GM18508 (cell line): ENCODE measurements around the gene STPG2.

ENCODE experiments used
- ATAC-seq: cut with Tn5 transposase; IDR thresholded peaks from one replicate; pipeline ENCODE4 v1.9.1; 2021; ENCODE audit warnings: moderate number of reproducible peaks; ENCODE audit not compliant: insufficient read depth, unreplicated experiment

The STPG2 gene

DNA sequence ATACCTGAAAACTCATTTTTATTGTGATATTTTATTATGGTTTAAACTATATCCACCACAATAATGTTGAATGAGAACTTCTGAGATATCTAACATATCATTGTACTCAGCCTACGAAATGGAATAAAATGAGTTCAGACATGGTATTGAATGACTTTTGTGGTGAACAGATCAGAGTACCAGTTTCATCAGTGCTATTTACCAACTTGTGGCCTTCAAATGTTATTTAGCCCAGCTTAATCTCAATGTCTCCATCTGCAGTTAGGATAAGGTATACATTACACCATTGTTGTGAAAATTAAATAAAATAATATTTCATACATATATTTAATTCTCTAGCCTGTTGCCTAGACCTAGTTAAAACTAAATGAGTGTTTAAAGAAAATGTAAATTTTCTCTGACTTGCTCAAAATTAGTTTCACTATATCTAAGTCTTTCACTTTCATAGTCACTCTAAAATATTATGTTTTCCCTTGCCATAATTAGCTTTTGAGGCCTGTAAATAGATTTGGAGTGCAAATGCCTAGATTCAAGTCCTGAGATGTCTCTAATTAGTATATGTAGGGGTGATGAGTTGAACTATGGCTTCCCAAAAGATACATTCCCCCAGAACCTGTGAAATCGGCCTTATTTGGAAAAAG, 594.2 kb downstream of the STPG2 start:
- ATAC-seq = peak; percentile 69

DNA sequence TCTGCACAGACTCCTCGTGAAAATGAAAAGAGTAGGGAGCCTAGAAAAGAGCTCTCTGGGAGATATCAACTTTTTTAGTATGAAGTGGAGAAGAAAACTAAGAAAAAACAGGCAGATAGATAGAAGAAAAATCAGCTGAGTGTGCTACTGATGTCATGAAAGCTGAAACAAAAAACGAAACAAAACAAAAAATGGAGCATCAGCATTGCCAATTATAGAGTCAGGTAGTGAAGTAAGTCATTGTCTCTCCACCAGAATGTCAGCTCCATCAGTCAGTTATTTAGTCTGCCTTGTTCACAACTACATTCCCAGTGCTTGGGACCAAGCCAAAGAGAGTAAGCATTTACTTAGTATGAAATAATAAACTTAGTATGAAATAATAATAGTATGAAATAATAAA, 595.1 kb downstream of the STPG2 start:
- ATAC-seq = no peak

DNA sequence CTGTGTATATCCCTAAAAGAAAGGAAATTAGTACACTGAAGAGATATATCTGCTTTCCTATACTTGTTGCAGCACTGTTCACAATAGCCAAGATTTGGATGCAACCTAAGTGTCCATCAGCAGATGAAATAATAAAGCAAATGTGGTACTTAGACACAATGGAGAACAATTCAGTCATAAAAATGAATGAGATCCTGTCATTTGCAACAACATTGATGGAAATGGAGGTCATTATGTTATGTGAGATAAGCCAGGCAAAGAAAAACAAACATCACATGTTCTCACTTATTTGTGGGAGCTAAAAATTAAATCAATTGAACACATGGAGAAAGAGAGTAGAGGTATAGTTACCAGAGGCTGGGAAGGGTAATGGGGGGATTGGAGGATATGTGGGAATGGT, 611.9 kb downstream of the STPG2 start:
- no peak for ATAC-seq

DNA sequence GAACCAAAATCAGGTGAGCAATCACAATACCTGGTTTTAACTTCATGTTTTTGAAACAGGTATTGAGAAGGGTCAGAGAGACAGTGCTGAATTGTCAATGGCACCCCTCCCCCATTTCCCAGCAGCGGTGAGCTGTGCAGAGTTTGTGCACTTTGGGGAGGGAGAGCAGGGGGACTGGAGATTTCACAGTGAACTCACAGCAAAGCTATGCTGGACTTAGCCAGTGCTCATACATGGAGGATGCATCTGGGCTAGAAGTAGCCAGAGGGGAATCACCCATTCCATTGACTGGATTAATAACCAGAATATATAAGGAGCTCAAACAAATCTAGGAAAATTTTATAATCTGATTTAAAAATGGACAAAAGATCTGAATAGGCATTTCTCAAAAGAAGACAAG, 612.6 kb downstream of the STPG2 start:
- ATAC-seq = no peak

DNA sequence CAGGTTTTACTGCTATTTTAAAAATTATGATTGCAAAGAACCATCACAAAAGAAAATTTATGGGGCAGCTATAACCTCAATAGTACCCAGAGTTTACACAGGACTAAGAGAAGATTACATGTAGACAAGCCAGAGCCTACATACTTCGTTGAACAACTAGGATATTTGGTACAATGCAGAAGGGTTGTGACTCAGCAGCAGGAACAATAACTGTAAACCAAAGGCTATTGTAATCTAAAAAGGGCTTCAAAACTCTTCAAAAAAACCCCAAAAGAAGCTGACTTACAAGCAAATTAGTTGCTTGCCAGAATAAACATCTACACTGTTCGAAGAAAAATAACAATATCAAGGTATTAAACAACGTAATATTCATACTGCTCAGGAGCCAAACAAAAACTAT, 618.0 kb downstream of the STPG2 start:
- ATAC-seq = no peak

DNA sequence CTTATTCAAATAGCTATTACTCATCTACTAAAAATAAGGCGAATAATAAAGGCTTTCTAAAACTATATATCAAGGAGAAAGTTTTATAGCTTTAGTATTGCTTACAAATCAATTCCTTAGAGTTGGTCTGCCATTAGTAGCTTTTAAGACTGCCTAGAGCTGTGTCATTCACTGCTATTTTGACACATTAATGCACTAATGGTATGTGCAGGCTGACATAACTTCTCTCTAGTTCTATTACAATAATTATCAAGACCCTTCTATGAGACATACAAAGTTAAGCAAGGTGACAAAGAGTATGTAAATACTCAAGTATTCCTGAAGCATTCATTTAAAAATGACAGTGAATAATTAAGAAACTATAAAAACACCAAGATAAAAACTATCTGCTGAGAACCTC, 625.3 kb downstream of the STPG2 start:
- ATAC-seq = no peak

DNA sequence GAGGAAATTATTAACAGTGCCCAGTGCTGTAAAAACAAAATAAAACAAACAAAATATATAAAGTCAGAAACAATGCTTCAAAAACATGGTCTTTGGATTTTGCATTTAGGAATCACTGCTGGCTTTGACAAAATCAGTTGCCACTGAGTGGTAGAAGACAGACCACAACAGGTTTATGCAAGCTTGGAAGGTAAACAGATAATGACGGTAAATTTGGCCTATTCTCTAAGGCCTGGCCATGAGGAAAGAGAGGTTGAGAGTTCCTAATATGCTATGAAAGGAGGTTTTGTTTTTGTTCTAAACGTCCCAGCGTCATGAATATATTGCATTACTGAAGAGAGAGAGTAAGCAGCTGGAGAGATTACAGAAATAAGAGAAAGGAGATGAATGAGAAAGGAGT, 629.4 kb downstream of the STPG2 start:
- no peak for ATAC-seq
